ENCODE data around the gene OMP.
"Not testable (repeated sequence)": the region's sequence is repeated elsewhere in the genome, so short reads cannot be mapped to it uniquely, and the experiment has no call there.

Gene OMP

DNA sequence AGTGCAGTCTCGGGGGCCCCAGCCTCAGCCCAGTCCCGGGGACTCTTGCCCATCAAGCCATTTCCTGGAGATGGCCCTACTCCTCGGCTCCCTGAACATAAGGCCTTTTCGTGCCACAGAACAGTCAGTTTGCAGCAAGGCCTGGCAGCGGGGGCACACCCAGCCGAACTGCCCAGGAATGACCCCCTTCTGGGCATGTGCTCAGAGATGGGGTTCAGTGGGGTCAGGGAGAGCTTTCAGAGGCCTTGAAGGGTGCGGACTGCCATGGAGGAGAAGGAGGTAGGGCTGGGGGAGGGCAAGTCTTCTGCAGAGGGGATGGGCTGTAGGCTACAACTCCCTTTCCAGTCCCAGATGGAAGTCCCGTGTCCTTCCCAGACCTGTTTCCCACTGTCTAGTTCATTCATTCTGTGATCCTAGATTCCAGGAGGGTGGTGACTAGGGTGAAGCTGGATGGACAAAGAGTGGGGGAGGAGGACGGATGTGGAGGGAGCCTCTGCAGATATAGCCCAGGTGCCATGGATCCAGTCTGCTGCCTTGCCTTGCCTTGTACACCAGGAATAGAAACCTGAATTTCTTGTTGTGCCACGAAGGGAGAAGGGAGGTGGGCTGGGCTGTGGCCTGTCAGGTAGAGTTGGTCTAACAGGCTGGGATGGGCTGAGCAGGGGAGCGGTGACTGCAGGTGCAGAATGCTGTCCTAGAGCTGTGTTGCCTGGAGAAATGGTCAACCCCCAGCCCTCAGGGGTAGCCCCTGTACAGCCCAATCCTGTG lies 14.2 kb upstream of the OMP start:
- no peak for DNase-seq

DNA sequence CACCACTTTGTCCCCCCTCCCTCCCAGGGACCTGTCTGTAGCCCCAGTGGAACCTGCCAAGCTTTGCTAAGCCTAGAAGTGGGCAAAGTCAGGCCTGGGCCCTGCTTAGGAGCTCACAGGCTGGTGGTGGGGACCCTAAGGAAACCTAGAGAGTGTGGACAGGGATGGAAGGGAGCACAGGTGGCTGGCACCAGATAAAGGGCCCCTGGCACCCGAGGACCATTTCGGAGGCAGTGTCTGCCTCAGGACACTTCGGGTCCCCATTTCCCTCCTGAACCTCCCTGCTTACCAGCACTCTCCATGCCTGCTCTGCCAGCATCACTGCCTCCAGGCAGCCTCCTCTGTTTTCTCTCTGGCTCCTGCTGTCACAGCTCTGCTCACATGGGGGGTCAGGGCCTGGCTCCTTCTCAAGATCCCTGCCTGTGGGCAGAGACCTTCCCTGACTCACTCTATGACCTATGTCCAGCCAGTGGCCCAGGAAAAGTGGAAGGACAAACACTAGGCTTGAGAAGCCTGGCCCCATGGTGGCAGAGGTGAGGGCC lies 13.6 kb upstream of the OMP start:
- no peak for DNase-seq

DNA sequence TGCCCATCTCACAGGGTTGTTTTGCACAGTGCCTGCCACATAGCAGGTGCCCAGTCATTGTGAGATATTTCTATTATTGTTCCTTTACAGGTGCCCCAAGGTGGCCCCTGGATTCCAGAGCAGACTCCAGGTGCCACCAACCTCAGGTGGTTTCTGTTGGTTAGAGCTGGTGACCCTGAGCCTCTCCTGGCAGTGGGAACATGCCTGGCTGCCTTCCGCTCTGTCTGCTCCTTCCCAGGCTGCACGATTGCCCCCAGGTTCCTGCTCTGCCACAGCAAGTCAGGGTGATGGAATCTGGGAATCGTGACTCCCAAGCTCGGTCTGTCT lies 12.6 kb upstream of the OMP start:
- DNase-seq: no peak

DNA sequence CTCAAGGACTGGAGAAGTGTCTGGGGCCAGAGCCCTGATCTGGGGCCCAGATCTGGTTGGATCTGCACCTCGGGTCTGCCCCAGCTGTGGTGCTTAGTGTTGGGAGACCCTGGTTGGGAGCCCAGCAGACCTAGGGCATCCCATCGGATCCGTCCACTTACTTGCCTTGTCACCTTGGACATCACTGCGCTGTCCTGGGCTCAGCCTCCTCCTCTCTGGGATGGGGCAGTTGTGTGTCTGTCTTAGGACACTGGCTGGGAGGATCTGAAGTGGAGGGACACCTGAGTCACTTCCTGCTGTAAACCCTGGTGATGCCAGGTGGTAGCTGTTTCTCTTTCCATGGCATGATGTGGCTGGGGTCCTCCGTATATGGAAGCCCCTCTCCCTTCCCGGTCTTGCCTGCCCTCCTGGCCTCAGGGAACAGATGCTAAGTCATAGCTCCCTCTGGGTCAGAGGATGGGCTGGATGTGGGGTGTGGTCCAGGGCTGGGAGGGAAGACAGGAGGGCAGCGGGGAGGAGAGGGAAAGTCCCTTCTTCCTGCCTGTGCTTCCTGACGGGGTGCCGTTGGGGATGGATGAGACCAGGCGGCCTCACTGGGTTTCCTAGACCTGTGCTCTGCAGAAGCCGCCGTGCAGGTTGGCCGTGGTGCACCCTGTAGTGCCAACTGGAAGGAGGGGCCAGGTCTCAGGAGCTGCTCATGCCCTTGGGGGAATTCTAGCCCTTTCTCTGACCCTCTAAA lies 12.1 kb upstream of the OMP start:
- DNase-seq: no peak

DNA sequence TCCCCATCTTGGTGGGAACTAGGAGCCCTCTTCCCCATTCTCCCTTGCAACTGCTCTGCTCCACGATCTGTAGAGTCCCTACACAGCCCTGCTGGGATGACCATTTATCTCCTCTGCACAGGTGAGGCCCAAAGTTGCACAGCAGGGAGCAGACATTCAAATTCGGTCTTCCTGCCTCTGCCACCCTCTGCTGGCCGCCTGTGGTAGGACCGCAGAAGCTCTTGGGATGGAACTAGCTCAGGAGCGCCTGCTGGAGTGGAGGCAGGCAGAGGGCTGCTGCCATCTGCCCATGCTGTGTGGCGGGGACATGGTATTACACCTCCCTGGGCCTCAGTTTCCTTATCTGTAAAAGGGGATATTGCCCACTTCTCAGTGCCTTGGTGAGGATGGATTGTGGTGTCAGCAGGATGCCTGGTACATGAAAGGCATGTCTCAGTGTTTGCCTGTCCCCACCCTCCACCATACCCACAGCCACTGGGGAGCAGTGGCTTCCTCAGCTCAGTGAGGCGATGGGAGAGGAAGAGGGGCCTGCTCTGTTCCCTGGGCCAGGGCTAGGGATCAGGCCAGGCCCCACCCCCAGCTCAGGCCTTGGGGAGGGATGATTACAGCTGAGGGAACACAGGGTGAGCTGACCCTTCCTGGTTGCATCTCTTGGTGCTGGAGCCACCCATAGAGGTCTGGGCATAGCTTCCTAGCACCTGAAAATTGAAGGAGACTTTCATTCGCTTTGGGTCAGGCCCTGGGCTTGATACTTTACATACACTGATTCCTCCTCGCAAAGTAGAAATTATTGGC lies 11.3 kb upstream of the OMP start:
- DNase-seq: peak; percentile 68

DNA sequence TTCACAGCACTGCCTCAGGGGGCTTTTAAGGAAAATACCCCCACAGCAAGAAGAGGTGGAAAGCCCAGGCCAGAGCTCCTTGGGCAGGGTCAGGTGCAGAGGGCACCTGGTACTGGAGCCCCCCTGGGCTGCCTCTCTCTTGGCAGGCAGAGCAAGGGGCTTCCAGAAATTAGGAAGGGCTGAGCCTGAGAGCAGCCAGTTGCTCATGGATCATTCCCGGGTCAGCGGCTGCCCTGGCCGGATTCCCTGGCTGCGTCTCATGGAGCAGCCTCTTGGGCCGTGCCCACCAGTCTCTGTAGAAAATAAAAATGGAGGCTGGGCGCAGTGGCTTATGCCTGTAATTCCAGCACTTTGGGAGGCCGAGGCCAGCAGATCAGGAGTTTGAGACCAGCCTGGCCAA lies 10.3 kb upstream of the OMP start:
- no peak for DNase-seq

DNA sequence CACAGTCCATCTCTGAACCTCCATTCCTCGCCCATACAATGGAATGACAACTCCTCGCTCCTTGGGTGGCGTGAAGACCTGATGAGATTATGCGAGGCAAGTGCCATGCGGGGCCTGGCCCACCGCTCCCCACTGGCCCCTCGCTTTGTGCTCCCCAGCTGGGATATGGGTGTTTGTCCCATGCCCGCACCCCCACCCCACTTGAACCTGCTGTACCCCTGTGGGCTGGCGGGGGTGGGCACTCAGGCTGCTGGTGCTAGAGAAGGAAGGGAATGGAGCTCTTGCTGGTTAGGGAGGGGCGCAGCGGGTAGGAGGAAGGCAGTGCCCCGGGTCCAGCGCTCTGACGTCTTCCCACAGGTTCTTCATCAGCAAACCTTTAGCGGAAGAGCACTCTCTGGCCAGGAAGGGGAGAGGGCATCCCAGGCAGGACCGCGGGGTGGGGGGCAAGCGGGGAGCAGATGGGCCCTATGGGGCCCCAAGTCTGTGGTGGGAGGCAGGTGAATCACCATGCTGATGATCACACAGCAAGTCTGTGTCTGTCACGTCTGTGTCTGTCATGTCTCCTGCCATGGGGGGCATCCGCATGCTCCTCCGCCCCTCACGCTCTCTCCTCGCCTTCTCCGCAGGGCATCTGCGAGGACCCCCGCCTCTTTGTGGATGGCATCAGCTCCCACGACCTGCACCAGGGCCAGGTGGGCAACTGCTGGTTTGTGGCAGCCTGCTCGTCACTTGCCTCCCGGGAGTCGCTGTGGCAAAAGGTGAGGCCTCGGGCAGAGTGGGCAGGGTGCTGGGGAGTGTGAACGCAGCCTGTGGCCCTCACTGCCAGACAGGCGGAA lies 9.4 kb upstream of the OMP start:
- DNase-seq: no peak

DNA sequence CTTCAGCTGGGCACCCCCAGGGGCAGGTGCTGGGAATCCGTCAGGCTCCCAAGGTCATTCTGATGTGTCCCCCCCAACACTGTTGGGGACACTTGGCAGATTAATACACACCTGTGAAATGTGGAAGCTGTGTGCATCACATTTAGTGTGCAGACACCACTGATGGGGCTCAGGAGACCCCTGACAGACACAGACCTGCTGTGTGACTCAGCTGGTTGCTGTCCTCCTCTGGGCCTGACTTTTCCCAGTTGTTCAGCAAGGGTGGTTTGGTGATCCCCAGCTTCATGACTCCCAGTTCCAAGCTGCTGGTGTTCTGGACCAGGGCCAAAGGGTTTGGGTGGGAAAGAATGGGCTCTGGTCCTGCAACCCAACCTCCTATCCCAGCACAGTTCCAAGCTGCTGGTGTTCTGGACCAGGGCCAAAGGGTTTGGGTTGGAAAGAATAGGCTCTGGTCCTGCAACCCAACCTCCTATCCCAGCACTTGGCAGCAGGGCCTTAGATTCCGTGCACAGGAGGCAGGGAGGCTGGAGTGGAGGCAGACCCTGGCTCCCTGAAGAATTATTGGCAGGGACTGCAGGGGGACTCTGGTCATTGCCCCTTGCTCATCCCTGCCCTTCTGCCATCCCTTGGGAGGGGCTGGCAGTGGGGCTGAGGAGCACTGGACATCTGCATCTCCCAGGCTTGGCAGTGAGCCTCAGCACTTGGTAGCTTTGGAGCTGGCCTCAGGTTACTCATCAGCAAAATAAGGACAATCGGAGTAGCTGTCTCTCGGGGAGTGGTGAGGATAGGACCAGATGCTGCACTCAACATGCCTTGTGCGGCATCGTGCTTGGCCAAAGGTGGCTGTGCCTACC lies 8.4 kb upstream of the OMP start:
- DNase-seq: no peak

DNA sequence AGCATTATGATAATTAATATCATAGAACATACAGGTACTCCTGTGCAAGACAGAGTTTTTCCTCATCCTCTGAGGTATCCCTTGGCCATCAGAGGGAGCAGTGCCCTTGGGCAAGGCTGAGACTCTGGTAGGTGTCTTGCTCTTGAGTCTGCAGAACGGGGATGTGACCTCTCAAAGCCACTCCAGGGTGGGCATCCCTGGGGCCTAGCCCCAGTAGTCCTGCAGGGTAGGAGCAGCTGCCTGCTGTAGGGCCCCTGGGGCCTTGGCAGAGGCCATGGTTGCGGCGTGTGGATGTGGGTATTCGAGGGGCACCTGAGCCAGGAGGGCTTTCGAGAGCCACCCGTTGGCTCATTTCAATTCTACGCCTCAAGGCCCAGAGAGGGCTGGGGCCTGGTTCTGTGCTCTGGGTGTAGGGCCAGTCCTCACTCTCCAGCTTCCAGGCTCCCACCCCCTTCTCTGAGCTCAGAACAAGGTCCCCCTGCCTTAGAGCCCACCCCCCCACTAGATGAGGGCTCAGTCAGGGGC lies 7.7 kb upstream of the OMP start:
- no peak for DNase-seq

DNA sequence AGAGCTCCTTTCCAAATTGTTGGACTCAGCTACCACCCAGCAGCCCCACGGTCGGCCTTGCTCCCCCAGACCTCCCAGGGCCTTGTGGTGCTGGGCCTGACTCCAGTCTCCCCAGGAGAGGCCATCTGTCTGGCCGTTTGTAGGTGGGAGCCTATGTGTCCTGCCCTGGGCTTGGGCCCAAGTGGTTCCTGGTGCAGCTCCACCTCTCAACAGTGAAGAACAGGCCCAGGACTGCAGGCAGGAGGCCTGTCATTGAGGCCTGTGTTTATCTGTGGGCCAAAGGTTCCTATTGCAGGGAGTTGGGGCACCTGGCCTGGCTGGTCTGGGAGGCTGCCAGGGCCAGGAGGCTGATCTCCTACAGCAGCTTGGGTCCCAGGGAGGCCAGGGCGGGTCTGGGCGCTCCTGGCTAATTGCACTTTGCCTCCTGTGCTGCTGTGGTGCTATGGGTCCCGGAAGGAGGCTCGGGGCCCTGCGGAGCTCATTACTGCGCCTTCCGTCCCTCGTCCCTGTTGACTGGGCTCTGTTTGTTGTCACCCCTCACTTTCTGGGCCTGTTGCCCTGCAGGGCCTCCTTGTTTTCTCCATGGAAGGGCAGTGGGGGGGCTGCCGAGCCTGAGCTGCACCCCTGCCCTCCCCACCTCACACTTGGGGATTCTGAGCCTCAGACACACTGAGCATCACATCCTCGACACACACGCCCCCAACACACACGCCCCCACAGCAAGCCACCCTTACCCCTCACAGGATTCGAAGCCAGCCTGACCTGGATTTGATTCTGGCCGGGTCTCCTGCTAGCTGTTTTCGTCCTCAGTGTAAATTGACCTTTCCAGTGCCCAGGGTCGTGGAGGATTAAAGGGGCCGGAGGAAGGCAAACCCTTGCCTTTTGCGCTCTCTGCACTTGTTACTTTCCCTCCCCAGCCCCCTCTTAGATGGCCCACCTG lies 6.8 kb upstream of the OMP start:
- no peak for DNase-seq

DNA sequence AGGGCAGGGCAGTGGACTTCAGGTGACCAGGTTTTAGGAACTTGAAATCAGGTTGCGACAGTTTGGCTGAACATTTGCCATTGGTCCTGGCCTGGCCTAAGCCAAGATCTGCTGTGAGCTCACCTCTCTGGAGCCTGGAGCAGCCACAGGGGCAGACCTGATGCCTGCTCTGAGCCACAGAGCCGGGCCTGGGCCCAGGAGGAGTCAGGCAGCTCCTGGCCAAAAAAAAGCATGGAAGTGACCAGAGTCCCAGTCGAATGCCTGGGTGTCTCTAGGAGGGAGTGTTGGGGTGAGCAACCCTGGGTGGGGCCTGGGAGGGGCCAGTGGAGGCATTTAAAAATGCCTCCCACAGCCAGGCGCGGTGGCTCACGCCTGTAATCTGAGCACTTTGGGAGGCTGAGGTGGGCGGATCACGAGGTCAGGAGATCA lies 6.0 kb upstream of the OMP start:
- no peak for DNase-seq

DNA sequence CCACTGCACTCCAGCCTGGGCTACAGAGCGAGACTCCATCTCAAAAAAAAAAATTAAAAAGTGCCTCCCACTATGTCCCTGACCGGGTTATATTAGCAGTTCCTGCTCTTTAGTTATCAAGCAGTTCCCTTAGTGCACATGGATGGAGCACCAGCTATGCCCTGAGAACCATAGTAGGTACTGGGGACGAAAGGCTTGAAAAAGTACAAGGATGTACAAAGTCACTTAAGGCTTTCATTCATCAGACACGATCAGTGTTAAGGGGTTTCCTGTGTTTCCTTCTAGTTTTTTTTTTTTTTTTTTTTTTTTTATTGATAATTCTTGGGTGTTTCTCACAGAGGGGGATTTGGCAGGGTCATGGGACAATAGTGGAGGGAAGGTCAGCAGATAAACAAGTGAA lies 5.5 kb upstream of the OMP start:
- not testable (repeated sequence) for DNase-seq

DNA sequence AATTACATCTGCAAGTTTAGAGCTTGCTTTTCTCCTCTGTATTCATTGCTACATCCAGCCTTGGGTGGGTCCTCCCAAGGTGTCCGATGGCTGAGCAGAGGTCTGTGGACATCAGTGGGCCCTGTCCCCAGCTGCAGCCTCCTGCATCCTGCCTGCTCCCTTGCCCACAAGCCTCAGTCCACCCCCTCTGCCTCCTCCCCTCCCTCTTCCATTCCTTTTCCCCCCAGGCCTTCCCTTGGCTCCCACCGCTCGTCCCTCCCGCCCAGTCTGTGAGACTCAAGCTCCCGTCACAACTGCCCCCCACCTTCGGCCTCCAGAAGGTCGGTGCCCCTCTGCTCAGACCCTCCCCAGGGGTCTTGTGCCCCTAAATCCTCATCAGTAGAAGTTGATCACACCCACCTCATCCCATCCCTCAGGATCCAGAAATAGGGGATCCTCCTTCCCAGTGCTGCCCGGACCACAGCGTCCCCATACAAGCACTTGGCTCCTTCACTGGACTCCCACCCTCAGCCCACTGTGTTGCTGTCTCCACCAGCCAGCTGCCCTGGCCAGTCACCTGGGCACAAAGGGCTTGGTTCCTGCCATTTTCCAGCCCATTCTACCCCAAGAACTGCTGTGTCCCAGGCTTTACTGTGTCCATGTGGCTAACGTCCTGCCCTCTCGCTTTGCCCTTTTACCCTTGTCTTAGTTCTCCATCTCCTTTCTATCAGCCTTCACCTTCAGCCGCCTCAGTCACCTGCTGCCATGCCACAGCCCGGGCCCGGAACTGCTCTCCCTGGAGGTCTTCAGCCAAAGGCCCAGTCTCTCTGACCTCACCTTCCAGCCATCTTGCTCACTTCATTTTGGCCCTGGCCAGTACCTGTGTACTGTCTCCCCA lies 2.2 kb upstream of the OMP start:
- no peak for DNase-seq

DNA sequence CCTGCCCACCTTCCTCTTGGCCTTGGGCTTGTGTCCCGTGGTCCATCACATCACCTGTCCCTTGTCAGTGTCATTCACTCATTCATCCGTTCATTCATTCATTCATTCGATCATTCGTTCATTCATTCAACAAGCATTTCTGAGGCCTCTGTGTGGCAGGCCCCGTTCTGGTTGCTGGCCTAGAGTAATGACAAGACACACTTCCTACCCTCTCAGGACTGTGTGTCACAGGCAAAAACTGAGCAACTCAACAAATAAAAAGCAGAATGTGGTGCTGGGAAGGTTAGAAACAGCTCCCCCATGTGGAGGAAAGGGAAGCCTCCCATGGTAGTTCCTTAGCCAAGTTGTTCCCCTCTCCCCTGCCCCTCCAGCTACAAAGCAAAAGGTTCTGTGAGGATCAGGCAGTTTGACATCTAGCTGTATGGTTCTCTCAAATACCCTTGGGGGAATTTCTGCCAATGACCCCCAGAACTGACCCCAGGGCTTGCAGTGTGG lies 1.6 kb upstream of the OMP start:
- peak; percentile 21 for DNase-seq

DNA sequence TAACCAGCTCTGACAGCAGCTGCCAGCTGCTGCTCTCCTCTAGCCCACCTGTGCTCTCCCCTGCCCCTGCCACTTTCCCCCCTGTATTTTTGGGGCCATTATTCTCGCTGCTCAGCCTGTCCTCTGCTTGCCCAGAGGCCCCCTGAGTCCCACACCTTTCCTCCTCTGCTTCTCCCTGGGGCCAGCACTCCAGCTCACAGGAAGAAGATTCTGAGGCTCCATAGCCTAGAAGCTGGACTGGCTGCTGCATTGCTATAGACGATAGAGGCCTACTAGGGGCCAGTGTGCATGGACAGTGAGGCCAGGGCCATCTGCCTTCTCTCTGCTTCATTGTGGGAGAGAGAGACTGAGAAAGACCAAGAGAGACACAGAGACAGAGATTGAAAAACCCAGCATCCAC lies 679 bp downstream of the OMP start:
- DNase-seq: no peak

DNA sequence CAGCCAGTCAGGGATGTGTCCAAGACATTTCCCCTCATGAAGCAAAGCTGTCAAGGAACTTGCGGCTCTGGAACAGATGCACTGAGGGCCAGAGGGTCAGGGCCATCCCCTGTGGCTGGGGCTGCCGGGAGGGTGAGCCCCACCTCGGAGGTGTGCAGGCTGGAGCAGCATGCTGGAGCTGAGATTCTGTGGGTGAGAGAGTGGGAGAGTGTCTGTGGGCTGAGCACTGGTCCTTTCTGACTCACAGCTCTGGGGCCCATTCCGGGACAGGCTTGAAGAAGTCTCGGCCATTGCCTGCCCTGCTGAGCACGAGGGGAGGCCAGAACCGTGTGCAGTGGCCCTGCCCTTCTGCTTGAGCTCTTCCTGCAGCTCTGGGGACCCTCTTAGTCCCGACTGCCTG lies 2.1 kb downstream of the OMP start:
- no peak for DNase-seq

DNA sequence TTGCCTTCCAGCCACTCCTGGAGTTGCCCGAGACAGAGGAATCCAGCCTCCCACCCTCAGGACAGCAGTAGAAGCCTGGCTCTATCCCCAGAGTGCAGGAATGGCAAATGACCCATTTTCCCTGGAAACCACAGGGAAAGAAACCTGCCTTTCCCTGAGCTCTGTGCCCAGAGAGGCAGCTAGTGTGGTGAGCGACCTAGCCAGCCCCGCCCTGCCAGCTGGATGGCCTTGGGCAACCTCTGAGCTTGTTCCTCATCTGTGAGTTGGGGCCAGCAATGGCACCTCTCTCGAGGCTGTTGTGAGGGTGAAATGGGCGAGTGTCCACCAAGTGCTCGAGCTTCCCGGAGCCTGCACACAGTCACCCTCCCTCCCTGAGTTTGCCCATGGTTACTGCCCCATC lies 3.7 kb downstream of the OMP start:
- peak; percentile 51 for DNase-seq

DNA sequence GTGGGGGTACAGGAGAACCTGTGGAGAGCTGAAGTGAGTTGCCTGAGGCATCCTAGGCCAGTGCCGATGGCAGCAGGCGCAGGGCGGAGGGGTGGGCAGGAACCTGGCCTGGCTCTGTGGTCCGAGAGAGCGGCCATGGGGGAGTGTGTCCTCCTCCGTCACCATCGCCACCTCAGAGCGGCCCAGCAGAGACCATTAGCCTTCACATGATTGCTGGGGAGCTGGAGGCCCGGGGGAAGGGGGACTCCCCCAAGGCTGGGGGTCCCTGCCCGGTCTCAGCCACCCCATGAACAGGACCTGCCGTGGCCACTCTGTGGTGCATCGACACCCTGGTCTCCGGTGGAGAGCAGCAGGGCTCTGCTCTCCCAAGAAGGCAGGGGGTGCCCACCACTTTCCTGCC lies 4.1 kb downstream of the OMP start:
- DNase-seq: no peak

DNA sequence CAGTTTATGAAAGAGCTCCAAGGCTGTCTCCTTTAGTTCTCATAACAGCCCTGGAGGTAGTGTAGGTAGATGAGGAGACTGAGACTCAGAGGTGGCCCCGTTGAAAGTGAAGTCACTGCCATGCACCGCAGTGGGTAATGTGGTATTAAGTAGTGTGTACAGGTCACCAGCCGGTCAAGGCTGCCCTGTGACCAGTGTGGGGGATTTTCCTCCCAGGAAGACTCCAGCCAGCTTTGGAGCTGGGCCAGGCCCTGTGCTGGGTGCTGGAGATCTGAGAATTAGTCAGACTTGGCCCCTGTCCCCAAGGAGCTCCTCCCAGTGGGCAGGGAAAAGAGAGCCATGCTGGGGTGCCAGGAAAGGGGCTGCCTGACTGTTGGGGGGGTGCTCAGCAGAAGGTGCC lies 5.3 kb downstream of the OMP start:
- DNase-seq: no peak
